GM12875 (cell line): Measurements from ENCODE around the gene HIBCH.
"Not testable (repeated sequence)": the region's sequence is repeated elsewhere in the genome, so short reads cannot be mapped to it uniquely, and the experiment has no call there.

Experiments used
- H3K4me3 ChIP-seq: one replicate; pipeline ENCODE4 v1.5.1; 2011; ENCODE audit warnings: low read depth, low read length, control low read depth
- TF ChIP-seq, protein P1 (sequence below): IDR thresholded peaks from 2 replicates; pipeline ENCODE4 v1.5.1; 2011; ENCODE audit warnings: low read depth, mild to moderate bottlenecking, control low read depth, inconsistent platforms, low read length, moderate library complexity, borderline replicate concordance; ENCODE audit not compliant: insufficient read depth

The HIBCH gene

DNA sequence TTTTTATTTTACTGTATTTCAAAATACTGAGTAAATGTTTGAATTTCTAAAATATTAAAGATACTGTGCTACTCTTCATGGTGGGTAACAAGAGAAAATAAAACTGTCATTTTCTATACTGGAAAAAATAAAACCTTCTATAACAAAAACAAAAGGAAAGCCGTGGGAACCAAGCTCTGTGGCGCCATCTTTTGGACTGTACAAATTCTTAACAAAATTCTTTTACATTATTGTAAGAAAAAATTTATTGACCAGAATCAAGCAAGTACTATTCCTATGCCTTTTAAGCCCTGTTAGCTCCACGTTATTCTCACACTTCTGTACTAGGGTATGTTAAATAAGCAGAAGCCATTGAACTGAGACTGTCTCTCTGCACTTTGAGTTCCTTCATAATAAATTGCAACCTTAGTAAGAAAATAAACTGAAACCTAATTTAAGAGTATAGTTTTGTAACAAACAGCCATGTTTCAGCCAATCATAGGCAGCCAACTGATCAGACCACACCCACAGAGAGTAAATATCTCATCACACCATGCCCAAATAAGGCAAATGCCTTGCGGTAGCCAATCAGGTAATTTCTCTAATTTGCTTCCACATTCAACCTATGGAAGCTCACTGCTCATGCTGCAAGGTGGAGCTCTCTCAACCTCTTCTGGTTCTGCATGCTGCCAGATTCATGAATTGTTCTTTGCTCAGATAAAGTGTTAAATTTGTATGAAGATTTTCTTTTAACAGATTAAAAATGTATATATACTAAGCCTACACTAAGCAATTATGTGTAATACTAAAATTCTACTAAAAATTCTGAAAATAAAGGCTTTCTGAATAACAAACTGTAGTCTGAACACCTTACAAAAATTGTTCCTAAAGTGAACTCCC is 42.2 kb downstream of the HIBCH start:
- H3K4me3 ChIP-seq, result no peak overlapping the region
- TF ChIP-seq, protein P1, sequence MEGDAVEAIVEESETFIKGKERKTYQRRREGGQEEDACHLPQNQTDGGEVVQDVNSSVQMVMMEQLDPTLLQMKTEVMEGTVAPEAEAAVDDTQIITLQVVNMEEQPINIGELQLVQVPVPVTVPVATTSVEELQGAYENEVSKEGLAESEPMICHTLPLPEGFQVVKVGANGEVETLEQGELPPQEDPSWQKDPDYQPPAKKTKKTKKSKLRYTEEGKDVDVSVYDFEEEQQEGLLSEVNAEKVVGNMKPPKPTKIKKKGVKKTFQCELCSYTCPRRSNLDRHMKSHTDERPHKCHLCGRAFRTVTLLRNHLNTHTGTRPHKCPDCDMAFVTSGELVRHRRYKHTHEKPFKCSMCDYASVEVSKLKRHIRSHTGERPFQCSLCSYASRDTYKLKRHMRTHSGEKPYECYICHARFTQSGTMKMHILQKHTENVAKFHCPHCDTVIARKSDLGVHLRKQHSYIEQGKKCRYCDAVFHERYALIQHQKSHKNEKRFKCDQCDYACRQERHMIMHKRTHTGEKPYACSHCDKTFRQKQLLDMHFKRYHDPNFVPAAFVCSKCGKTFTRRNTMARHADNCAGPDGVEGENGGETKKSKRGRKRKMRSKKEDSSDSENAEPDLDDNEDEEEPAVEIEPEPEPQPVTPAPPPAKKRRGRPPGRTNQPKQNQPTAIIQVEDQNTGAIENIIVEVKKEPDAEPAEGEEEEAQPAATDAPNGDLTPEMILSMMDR, result 0 out of 2 replicates have a peak, but pooled peaks have one; percentile 12

DNA sequence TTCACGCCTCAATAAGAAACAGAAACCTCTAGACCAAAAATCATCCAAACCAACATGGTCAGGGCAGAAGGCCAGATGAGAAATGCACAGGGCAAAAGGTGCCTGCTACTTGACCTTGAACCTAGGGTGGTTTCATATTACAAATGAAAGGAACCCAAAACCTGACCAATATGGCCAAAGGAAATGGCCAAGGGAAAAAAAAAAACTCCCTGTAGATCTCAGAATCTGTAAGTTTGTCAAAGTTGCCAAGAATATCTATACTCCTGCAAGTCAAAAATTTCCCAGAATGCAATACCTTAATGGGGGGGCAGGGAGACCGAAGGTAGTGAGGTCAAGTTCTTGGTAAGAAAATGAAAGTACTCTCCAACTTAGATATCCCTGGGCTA is 47.2 kb downstream of the HIBCH start:
- H3K4me3 ChIP-seq, result no peak overlapping the region
- TF ChIP-seq, protein P1, result no peak

DNA sequence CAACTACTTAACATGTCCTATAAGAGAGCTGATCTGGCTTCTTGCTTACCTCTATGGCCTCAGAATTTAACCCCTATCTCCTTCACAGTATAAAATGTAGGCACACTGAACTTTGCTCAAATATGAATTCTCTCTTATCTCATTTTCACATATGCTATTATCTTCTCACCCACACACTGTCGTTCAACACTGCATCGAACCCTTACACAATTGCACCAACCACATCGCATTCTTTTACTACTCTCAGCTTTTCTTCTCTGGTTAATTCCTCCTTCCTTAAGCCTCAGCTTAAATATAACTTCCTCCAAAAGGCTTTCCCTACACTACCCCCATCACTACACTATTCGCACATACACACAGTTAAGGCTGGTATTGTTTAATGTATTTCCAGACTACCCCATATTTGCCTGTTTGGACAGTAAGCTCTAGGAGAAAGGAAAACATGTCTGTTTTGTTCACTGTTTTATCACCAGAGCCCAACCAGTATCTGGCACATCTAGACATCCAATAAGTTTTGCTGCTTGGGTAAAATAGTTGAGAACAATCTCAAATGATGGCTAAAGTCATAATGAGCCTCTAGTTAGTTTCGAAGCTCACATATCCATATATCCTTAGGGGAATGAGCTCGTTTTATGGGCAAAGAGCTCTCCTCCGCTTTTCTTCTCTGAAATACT is 47.7 kb downstream of the HIBCH start:
- no peak overlapping the region for H3K4me3 ChIP-seq
- TF ChIP-seq, protein P1, result no peak

DNA sequence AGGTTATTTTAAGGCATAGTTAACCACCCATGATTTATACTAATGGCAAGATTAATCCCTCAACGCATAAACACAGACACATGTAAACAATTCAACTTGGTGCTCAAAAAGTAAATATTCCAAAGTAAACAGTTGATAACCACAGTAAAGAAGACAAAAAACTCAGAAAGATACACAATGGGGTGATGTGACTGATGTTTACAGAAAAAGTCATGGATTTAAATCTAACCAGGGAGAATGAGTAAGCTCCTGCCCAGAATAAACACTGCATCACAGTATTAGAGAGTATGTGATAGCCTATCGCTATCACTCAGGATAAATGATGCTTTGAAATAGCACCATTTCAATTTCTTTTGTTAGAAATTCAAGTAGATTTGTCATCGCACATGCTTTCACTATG is 49.3 kb downstream of the HIBCH start:
- no peak overlapping the region for H3K4me3 ChIP-seq
- TF ChIP-seq, protein P1, result no peak

DNA sequence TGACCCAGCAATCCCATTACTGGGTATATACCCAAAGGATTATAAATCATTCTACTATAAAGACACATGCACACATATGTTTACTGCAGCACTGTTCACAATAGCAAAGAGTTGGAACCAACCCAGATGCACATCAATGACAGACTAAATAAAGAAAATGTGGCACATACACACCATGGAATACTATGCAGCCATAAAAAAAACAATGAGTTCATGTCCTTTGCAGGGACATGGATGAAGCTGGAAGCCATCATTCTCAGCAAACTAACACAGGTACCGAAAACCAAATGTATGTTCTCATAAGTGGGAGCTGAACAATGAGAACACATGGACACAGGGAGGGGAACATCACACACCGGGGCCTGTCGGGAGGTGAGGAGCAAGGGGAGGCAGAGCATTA is 49.9 kb downstream of the HIBCH start:
- H3K4me3 ChIP-seq, result not testable (repeated sequence)

DNA sequence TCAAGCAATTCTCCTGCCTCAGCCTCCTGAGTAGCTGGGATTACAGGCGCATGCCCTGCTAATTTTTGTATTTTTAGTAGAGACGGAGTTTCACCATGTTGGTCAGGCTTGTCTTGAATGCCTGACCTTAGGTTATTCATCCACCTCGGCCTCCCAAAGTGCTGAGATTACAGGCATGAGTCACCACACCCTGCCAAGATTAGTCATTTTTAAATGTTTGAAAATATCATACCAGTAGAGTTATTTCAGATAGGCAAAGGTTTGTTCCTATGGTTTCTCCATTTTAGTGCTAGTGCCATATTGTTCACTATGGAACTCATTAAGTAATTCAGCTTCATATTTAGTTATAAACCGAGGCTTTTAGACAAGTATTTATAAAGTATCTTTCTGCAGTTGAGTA is 52.3 kb downstream of the HIBCH start:
- H3K4me3 ChIP-seq, result no peak overlapping the region
- TF ChIP-seq, protein P1, result no peak

DNA sequence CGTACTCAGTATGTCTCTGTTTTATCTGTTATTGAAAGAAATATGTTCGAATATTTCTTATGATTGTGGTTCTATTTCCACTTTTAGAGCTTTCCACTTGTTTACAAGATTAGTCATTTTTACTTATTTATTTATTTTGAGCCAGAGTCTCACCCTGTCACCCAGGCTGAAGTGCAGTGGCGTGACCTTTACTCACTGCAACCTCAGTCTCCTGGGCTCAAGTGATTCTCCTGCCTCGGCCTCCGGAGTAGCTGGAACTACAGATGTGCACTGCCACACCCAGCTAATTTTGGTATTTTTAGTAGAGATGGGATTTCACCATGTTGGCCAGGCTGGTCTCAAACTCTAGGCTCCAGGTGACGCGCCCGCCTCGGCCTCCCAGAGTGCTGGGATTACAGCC is 53.3 kb downstream of the HIBCH start:
- TF ChIP-seq, protein P1, result no peak
- H3K4me3 ChIP-seq, result no peak overlapping the region
